NCI-H1436 treated with DMSO at 0.1 percent for 48 hours (cell line): ENCODE measurements around the gene FAM114A2.

ENCODE experiments used
- DNase-seq: peaks from one replicate; lab custom pipeline; 2025; lab: John Stamatoyannopoulos, UW

Gene FAM114A2

GRCh38 chr5:153983885-153984284 is 54.8 kb downstream of the FAM114A2 start:
- no peak for DNase-seq

- DNase-seq = no peak
Measured at GRCh38 chr5:153981905-153982605, 56.7 kb downstream of the FAM114A2 start.

- no peak for DNase-seq
Measured at GRCh38 chr5:153979028-153979783, 59.5 kb downstream of the FAM114A2 start.

- DNase-seq = no peak
Measured at GRCh38 chr5:153974813-153975163, 63.9 kb downstream of the FAM114A2 start.

- no peak for DNase-seq
Measured at GRCh38 chr5:153974131-153974812, 64.4 kb downstream of the FAM114A2 start.

GRCh38 chr5:153972240-153972639 is 66.5 kb downstream of the FAM114A2 start:
- DNase-seq = no peak

GRCh38 chr5:153970496-153970895 is 68.2 kb downstream of the FAM114A2 start:
- no peak for DNase-seq

- no peak for DNase-seq
Measured at GRCh38 chr5:153969563-153969895, 69.2 kb downstream of the FAM114A2 start.

- DNase-seq = no peak
Measured at GRCh38 chr5:153968761-153969562, 69.7 kb downstream of the FAM114A2 start.

GRCh38 chr5:153964880-153965645 is 73.6 kb downstream of the FAM114A2 start:
- DNase-seq = no peak

- DNase-seq = no peak
Measured at GRCh38 chr5:153964191-153964879, 74.4 kb downstream of the FAM114A2 start.

- no peak for DNase-seq
Measured at GRCh38 chr5:153960269-153961215, 78.2 kb downstream of the FAM114A2 start.

- no peak for DNase-seq
Measured at GRCh38 chr5:153959134-153959957, 79.4 kb downstream of the FAM114A2 start.

- no peak for DNase-seq
Measured at GRCh38 chr5:153957205-153957604, 81.5 kb downstream of the FAM114A2 start.

GRCh38 chr5:153953411-153953810 is 85.3 kb downstream of the FAM114A2 start:
- DNase-seq = no peak

- no peak for DNase-seq
Measured at GRCh38 chr5:153952893-153953292, 85.8 kb downstream of the FAM114A2 start.

GRCh38 chr5:153952057-153952456 is 86.7 kb downstream of the FAM114A2 start:
- no peak for DNase-seq

GRCh38 chr5:153941265-153941664 is 97.4 kb downstream of the FAM114A2 start:
- no peak for DNase-seq
